HG02884 (cell line): Measurements from ENCODE around the gene CFAP77.

ENCODE experiments used
- ATAC-seq: cut with Tn5 transposase; IDR thresholded peaks from one replicate; pipeline ENCODE4 v1.9.1; 2021; ENCODE audit warnings: mild to moderate bottlenecking, moderate library complexity; ENCODE audit not compliant: unreplicated experiment

CFAP77 gene

DNA sequence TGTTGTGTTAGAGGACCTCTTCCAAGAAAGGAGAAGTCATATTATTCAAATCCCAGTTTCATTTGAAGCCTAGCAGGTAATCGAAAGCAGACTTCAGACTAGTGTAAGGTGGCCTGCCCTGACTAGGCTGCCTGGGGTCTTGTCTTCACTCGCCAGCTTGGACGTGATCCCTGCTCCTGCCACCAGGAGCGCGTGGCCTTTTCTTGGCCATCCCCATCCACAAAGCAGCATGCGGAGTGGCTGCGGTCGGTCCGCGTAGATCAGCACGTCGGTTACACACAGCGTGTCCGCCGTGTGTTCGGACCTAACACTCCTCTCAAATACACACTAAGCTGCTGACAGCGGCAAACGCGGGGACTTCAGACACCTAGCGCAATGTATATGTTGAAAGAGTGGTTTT, 37.3 kb downstream of the CFAP77 start:
- ATAC-seq: no peak

DNA sequence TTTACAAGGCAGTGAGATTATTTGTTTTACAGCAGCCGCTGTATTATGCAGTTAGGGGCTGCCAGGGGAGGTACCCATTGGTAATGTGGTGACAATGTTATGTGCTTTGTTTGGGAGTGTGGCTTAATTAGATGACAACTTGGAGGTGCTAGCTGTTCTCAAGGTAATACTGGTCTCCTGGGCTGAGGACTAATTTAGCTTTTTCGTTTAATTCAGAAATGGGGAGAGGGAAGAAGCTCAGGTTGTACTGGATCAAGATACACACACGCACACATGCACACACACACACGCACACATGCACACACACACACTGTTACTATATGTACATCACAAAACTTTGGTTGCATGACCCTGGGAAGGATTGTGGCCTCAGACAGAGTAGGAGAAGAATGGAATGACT, 37.9 kb downstream of the CFAP77 start:
- no peak for ATAC-seq

DNA sequence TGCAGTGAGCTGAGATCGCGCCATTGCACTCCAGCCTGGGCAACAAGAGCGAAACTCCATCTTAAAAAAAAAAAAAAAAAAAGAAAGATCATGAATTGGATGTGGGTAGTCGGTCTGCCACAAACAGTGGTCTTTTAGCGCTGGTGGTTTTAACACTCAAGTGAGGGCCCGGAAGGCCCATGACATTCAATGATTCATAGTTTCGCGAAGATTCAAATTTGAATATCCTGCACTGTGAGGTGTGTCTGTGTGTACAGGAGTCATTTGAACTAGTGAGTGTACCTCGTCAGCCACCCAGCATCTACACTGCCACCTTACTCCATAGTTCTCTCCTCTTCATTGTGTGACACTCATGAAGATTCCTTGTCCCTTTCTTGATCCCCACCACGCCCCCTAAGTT, 41.3 kb downstream of the CFAP77 start:
- no peak for ATAC-seq

DNA sequence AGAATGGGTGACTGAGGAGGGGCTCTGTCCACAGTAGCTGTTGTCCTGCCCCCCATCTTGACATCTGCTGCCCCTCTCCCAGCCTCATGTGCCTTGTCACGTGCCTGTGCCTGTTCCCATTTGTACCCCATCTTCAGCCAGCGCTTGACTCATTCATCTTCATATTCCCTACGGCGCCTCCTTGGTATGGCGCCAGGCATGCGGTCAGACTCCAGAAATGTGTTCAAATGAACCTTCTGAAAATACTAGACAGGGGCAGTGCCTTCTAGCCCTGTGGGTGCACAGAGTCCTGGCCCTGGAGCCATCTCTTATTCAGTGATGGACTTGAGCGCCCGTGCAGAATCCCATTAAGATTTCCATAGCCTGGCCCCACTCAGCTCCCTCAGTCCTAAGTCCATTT, 46.2 kb downstream of the CFAP77 start:
- ATAC-seq: no peak

DNA sequence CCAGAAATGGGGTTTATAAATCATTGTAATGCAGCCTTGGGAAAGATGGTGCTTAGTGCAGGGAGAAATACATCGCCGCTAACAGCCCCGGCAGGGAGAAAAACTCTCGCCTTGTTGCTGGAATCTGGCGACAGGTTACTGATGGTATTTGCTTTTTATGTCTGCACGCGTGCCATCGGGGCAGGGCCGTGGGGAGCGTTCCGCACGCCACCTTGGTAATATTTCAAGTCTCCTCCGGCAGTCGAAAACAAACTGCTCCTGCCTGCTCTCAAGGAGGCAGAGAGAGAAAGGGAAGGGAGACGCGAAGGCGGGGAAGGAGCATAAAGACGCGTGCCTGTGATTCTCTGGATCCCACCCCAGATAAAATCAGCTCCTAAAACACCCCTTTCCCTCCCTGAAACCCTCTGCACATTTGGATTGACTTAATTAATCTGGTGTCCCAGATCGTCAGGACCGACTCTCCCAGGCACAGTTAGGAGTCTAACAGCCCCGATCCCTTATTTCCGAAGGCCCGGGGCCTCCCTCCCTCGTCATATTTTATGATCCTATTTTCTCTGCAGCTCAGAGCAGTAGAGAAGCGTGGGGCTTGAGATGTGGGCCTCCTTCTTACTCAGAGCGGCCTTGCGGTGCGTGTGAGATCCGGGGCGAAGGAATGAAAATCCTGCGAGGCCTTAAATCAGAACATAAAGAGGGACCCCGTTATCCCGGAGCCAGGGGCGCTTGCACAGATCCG, 47.7 kb downstream of the CFAP77 start:
- ATAC-seq: no peak

DNA sequence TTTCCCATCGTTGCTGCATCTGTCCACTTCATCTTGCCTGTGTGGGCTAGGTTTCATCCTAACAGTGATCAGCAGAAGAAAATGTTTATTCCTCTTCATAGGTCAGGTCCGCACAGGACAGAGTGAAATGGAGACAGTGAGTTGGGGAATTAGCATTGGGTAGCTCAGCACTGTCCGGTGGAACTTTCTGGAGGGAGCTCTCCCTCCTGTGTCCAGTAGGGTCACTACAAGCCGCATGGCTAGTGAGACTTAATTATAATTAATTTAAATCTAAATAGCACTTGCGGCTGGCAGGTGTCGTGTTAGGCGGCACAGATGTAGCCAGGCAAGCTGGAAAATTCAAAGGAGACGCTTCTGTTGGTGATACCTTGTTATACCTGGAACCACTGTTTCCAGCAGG, 48.4 kb downstream of the CFAP77 start:
- no peak for ATAC-seq

DNA sequence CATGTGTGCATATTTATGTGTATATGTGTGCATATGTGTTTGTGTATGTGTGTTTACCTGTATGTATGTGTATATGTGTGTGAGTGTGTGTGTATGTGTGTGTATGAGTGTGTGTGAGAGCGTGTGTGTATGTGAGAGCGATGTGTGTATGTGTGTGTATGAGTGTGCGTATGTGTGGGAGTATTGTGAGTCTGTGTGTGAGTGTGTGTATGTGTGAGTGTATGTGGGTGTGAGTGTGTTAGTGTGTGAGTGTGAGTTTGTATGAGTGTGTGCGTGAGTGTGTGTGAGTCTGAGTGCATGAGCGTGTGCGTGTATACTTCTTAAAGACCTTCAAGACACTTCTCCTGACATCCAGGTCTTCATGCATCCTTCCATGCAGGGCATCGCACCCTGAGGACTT, 49.6 kb downstream of the CFAP77 start:
- ATAC-seq: no peak

DNA sequence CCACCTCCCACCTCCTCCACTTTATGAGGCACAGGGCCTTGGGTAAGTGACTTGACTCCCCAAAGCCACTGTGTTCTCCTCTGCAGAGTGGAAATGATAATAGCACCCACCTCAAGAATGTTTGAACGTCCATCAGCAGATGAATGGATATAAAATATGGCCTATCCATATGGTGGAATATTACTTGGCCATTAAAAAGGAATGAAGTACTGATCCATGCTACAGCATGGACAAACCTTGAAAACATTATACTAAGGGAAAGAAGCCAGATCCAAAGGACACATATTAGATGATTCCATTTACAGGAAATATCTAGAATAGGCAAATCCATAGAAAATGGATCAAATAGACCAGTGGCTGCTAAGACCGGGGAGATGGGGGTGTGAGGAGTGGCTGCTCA, 50.2 kb downstream of the CFAP77 start:
- no peak for ATAC-seq

DNA sequence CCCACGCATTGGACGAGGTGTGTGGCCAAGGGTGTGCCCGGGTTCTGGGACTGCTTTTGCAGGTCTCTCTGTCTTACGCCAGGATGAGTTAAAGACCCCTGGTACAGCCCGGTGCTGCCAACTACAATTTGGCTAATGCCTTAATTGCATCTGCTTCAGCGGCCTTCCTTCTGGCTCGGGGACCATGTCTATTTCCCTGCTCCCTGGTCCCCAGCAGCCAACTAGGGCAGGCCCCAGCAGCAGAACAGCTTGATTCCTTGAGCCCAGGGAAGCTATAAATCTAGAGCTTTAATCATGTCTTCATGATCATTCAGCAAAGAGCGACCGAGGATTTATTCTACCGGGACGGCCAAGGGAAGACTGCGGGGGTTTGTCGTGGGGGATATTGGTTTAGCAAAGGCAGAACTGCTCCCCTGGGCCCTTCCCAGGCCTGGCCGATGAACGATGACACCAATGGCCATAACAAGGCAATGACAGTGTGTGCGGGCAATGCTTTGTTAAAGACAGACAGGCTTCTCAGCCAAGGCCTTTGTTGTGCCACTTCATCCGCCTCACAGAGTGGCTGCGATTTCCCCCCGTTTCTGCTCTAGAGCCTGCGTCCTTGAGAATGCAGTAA, 51.4 kb downstream of the CFAP77 start:
- no peak for ATAC-seq

DNA sequence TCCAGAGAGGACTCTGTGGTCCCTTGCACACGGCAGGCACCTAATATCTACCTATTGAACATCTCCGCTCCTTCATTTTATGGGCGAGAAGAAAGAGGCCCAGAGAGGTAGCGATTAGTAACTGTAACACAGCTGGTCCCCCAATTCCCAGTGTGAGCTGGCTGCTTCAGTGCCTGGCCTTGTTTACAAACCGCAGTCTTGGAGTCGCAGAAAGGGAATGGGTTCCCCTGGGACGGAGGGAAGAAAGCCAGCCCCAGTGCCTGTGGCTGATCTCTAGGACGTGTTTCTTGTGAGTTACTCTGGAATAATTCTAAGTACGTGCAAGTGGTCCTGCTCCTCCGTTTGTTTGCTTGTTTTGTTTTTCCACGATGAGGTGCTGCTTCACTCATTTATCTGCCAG, 52.0 kb downstream of the CFAP77 start:
- ATAC-seq: no peak

DNA sequence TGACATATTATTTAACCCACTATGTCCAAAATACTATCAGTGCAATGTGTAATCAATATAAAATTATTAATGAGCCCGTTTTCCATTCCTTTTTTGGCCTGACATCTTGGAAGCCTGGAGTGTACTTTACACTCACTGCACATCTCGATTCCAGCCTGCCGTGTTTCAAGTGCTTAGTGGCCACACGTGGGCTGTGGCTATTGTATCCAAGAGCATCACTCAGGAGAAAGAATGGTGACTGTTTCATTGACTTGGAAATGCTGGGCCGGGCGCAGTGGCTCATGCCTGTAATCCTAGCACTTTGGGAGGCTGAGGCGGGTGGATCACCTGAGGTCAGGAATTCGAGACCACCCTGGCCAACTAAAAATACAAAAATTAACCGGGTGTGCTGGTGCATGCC, 54.5 kb downstream of the CFAP77 start:
- ATAC-seq: no peak

DNA sequence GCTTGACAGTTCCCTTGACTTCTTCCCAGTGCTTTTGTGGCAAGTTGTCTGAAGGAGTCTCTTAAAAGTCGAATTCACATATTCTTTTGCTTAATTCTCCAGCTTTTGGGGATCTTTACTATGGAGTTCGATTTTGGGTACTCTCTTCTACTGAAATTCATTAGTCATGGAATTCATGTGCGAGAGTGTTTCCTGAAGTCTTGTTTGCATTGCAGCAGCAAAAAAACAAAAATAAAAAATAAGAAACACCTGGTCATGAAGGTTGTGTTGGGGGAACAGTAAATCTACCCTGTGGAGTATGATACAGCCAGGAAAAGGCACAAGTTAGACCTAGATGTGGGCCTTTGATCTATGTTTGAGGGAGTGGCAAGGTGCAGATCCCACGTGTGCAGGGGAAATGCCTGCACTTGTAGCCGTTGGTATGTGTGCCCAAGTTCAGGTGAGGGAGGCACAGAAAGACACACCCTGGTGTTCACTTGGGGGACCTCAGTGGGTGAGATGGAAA, 55.2 kb downstream of the CFAP77 start:
- ATAC-seq: no peak

DNA sequence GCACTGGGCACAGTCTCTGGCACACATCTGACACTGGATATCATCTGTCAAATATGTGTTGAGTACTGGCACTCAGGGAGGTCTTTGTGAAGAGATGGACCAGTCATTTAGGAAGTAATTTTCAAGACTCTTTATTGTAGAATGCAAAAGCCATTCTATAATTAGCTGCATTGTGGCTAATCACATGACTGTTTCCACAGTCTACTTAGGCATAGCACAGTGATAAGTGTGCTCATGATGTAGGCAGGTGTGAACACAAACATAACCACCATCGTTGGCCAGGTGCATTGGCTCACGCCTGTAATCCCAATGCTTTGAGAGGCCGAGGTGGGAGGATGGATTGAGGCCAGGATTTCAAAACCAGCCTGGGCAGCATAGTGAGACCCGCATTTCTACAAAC, 62.2 kb downstream of the CFAP77 start:
- ATAC-seq: no peak

DNA sequence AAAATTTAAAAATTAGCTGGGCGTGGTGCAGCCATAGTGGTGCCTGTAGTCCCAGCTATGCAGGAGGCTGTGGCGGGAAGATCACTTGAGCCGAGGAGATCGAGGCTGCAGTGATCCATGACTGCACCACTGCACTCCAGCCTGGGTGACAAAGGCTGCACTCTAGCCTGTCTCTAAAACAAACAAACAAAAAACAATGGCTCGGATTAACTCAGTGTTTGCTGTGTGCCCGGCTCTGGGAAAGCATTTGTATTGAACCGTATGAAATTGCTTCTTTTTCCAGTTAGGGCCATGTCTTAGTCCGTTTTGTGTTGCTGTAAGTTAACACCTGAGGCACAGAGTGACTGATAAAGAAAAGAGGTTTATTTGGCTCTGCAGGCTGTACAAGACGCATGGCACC, 62.6 kb downstream of the CFAP77 start:
- ATAC-seq: no peak

DNA sequence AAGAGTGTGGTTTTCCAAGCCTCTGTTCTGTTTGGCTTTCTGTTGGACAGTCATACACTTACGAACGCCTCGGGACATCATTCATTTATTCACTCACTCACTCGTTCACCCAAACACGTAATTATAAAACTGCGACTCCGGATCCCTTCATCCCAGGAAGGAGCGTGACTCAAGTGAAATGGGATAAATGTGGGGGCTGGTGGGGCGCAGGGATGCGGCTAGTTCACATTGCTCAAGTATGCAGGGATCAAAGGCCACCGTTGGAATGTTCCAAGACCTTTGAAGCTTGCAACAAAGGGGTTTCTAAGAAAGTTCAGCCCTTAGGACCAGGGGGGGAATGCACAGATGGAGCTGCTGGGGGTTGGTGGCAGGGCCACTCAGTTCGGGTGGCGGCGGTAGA, 64.2 kb downstream of the CFAP77 start:
- ATAC-seq: no peak

DNA sequence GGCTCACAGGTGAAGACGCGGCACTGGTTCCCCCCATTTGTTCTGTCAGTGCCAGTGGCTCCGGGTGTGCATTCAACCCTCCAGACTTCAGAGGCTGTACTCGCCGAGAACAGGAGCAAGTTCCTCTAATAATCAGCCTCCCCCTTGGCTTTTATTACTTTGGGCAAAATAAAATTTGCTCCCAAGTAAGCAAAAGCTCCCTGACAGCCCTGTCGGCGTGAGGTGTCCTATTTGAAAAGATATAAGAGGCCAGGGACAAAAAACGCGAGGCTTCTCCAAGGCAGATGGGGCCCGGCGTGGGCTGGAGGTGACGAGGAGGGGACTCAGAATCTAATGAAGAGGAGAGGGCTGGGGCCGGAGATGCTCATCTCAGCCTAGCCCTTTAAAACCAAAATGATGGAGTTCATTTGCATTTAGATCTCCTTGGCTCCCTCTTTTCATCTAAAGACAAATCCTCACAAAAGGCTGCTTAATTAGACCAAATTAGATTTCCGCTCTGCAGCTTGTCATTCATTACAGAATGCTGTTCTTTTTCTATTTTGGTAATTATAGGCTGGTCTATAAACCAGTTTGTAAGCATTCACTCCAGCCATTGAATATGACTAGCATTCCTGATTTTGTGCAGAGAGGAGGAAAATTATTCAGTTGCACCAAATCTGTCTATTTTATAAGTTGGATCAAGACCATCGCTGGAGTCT, 68.5 kb downstream of the CFAP77 start:
- no peak for ATAC-seq

DNA sequence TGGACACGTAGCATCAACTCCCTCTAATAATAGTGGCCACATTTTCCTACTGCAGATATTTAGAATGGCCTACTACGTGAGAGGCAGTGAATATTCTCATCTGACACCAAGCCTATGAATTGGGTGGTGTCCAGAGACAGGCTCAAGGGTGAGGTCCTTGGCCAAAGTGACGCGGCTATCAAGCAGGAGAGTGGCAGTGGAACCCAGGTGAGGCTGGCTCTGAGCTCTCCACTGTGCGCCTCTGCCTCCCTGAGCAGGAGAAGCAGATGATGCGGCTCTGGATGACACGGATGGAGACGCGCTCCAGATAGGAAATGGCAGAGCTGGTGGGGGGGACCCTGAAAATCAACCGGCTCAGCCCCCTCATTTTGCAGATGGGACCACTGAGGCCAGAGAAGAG, 69.7 kb downstream of the CFAP77 start:
- no peak for ATAC-seq

DNA sequence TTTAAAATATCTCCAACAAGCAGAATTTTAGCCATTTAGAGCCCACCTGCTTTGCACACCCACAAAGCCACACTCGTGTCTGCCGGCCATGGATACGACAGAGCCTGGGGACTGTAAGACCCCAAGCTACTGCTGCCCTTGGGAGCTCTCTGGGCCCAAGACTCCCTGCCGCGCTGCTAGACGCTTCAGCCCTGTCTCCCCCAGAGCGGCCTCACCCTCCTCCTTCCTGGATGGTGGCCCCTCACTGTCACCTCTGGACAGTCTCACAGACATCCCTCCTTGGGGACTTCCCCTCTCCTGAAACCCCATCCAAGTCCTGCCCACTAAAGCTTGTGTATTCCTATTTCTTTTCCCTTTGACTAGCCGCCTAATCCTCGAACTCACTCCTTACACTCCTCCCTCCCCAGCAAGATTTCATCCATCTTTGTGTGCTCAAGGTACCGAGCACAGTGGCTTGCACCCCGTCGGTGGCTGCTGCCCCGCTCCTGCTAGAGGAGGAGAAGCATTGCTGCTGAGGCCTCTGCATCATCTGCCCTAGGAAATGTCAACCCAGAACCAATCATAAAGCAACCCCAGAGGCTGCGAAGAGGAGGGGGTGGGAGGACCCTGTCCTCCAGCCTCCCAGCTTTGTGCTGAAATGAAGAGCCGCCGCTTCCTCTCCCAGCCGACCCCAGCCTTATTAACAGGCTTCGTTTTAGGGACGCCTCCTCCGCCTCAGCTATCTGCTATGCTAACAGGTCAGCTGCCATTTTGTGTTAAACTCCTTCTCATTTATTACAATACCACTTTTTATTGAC, 71.2 kb downstream of the CFAP77 start:
- no peak for ATAC-seq

DNA sequence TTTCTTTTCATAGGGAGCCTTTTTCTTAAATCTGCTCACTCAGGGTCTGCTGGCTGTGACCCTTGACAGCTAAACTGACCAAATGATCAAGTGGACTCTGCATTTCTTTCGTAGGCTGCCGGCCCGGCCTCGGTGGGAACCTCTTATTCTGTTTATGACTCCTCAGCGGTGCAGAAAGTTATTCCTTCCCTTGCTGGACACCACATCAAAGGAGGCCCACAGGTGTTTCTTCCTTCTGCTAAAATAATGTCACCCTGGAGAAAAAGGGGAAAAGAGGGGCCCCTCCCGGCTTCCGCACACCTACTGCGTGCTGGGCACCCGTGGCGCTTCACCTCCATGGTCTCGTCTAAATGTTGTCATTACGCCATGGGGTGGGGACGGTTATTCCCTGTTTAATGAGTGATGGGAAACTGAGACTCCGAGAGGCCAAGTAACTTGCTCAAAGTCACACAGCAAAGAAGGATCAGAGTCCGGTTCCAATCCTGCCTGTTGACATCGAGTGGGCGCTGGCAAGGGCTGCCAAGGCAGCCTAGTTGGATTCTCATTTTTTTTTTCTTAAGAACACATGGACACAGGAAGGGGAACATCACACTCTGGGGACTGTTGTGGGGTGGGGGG, 72.3 kb downstream of the CFAP77 start:
- no peak for ATAC-seq

DNA sequence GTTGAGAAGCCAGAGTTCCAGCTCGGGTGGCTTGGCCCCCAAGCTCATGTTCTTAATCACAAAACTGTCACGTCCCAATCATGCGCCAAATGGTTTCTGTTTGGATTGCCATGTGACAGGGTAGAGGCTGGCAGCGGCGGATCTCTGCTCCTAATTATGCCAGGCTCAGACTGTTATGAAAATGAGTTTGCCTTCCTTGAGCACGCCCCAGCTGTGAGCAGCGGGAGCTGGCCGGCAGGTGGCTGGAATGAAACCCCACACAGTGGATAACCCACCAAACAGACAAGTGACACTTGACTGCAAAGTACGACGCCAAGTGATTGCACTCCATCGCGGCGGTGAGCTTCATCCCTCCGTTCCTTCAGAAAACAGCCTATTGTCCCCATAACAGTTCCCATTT, 75.4 kb downstream of the CFAP77 start:
- ATAC-seq: no peak
